ENCODE results near the gene CCDC60.

CCDC60 gene

GRCh38 chr12:119501052-119501451, 166.5 kb downstream of the CCDC60 start:
- TF ChIP-seq REST (IDR thresholded peaks at IDR 0.05; ENCODE audit: insufficient read depth in 1 of 2, low read depth in 2 of 2, low read length in 2 of 2), result no peak
- TF ChIP-seq FOXP2 (optimal IDR thresholded peaks at IDR 0.05; ENCODE audit: borderline replicate concordance, extremely low read depth, extremely low read length, insufficient read depth), result no peak
- TF ChIP-seq POLR2AphosphoS5 (IDR thresholded peaks at IDR 0.05; ENCODE audit: low read depth, low read length), result no peak
- TF ChIP-seq TAF1 (IDR thresholded peaks at IDR 0.05; ENCODE audit: borderline replicate concordance, insufficient read depth, low read length), result no peak
- TF ChIP-seq SIN3A (IDR thresholded peaks at IDR 0.05; ENCODE audit: borderline replicate concordance, insufficient read depth, low read length), result no peak

GRCh38 chr12:119505001-119505400, 170.5 kb downstream of the CCDC60 start:
- no peak for TF ChIP-seq TAF1 (IDR thresholded peaks at IDR 0.05; ENCODE audit: borderline replicate concordance, insufficient read depth, low read length)
- TF ChIP-seq POLR2AphosphoS5 (IDR thresholded peaks at IDR 0.05; ENCODE audit: low read depth, low read length), result no peak
- no peak for TF ChIP-seq REST (IDR thresholded peaks at IDR 0.05; ENCODE audit: insufficient read depth in 1 of 2, low read depth in 2 of 2, low read length in 2 of 2)
- TF ChIP-seq SIN3A (IDR thresholded peaks at IDR 0.05; ENCODE audit: borderline replicate concordance, insufficient read depth, low read length), result no peak
- TF ChIP-seq FOXP2 (optimal IDR thresholded peaks at IDR 0.05; ENCODE audit: borderline replicate concordance, extremely low read depth, extremely low read length, insufficient read depth), result no peak

GRCh38 chr12:119512772-119513497, 178.4 kb downstream of the CCDC60 start:
- TF ChIP-seq SIN3A (IDR thresholded peaks at IDR 0.05; ENCODE audit: borderline replicate concordance, insufficient read depth, low read length), result no peak
- TF ChIP-seq REST (IDR thresholded peaks at IDR 0.05; ENCODE audit: insufficient read depth in 1 of 2, low read depth in 2 of 2, low read length in 2 of 2), result peak; percentile 83 to 97

GRCh38 chr12:119528241-119528640, 193.7 kb downstream of the CCDC60 start:
- TF ChIP-seq FOXP2 (optimal IDR thresholded peaks at IDR 0.05; ENCODE audit: borderline replicate concordance, extremely low read depth, extremely low read length, insufficient read depth), result no peak
- no peak for TF ChIP-seq TAF1 (IDR thresholded peaks at IDR 0.05; ENCODE audit: borderline replicate concordance, insufficient read depth, low read length)
- no peak for TF ChIP-seq POLR2AphosphoS5 (IDR thresholded peaks at IDR 0.05; ENCODE audit: low read depth, low read length)
- TF ChIP-seq SIN3A (IDR thresholded peaks at IDR 0.05; ENCODE audit: borderline replicate concordance, insufficient read depth, low read length), result no peak
- TF ChIP-seq REST (IDR thresholded peaks at IDR 0.05; ENCODE audit: insufficient read depth in 1 of 2, low read depth in 2 of 2, low read length in 2 of 2), result peak; percentile 69 to 89

GRCh38 chr12:119540476-119540875, 205.9 kb downstream of the CCDC60 start:
- TF ChIP-seq REST (IDR thresholded peaks at IDR 0.05; ENCODE audit: insufficient read depth in 1 of 2, low read depth in 2 of 2, low read length in 2 of 2) (no peak), POLR2AphosphoS5 (IDR thresholded peaks at IDR 0.05; ENCODE audit: low read depth, low read length) (no peak), SIN3A (IDR thresholded peaks at IDR 0.05; ENCODE audit: borderline replicate concordance, insufficient read depth, low read length) (no peak), FOXP2 (optimal IDR thresholded peaks at IDR 0.05; ENCODE audit: borderline replicate concordance, extremely low read depth, extremely low read length, insufficient read depth) (no peak), TAF1 (IDR thresholded peaks at IDR 0.05; ENCODE audit: borderline replicate concordance, insufficient read depth, low read length) (no peak)
